Stimulated activated CD4-positive, alpha-beta T cell treated with anti-CD3 and anti-CD28 coated beads, Interleukin-2, amount 100 ng/mL, for 48 hours (primary cell): ENCODE measurements around the gene CNRIP1.
"Not testable (repeated sequence)": the region's sequence is repeated elsewhere in the genome, so short reads cannot be mapped to it uniquely, and the experiment has no call there.

Source experiments
- DNase-seq, 2 donors: peaks; one replicate each; pipeline ENCODE4 v3.0.0-alpha.2; 2020

The CNRIP1 gene

GRCh38 chr2:68340226-68341061, 20.7 kb upstream of the CNRIP1 start:
- no peak for DNase-seq

GRCh38 chr2:68336192-68336591, 16.4 kb upstream of the CNRIP1 start:
- no peak for DNase-seq

GRCh38 chr2:68333931-68334330, 14.2 kb upstream of the CNRIP1 start:
- DNase-seq: no peak

GRCh38 chr2:68333009-68333408, 13.3 kb upstream of the CNRIP1 start:
- no peak for DNase-seq

- no peak for DNase-seq
Measured at GRCh38 chr2:68330691-68331090, 10.9 kb upstream of the CNRIP1 start.

- no peak for DNase-seq
Measured at GRCh38 chr2:68328901-68329300, 9.2 kb upstream of the CNRIP1 start.

GRCh38 chr2:68325056-68325455, 5.3 kb upstream of the CNRIP1 start:
- DNase-seq: no peak

- DNase-seq: no peak
Measured at GRCh38 chr2:68320118-68320641, 431 bp upstream of the CNRIP1 start.

GRCh38 chr2:68318914-68319397, 793 bp downstream of the CNRIP1 start:
- no peak for DNase-seq

- no peak for DNase-seq
Measured at GRCh38 chr2:68317971-68318913, 1.5 kb downstream of the CNRIP1 start.

- no peak for DNase-seq
Measured at GRCh38 chr2:68316111-68316510, 3.6 kb downstream of the CNRIP1 start.

- no peak for DNase-seq
Measured at GRCh38 chr2:68311033-68311432, 8.7 kb downstream of the CNRIP1 start.

- DNase-seq: no peak
Measured at GRCh38 chr2:68309426-68309825, 10.3 kb downstream of the CNRIP1 start.

- not testable (repeated sequence) for DNase-seq
Measured at GRCh38 chr2:68303902-68304272, 15.9 kb downstream of the CNRIP1 start.

GRCh38 chr2:68303033-68303901, 16.5 kb downstream of the CNRIP1 start:
- no peak for DNase-seq

GRCh38 chr2:68302281-68302875, 17.4 kb downstream of the CNRIP1 start:
- DNase-seq: no peak

GRCh38 chr2:68295516-68295915, 24.2 kb downstream of the CNRIP1 start:
- DNase-seq: no peak

- no peak for DNase-seq
Measured at GRCh38 chr2:68294913-68295312, 24.8 kb downstream of the CNRIP1 start.

GRCh38 chr2:68294187-68294586, 25.6 kb downstream of the CNRIP1 start:
- no peak for DNase-seq

GRCh38 chr2:68293755-68294154, 26.0 kb downstream of the CNRIP1 start:
- DNase-seq: no peak

- DNase-seq: no peak
Measured at GRCh38 chr2:68293024-68293423, 26.7 kb downstream of the CNRIP1 start.

GRCh38 chr2:68292108-68292710, 27.5 kb downstream of the CNRIP1 start:
- no peak for DNase-seq
